GM06990 (cell line): ENCODE results near the gene TLR10.

Experiments used
- DNase-seq: peaks from one replicate; pipeline ENCODE4 v3.0.0-alpha.2; 2011; ENCODE audit not compliant: insufficient read length; ENCODE audit errors: extremely low read depth
- H3K27me3 ChIP-seq: replicated peaks from 2 replicates; pipeline ENCODE4 v1.6.0; 2011; ENCODE audit warnings: low read length; ENCODE audit not compliant: control insufficient read depth, insufficient read depth
- H3K36me3 ChIP-seq: 2 replicates; pipeline ENCODE4 v1.5.1; 2011; ENCODE audit warnings: low read length; ENCODE audit not compliant: control insufficient read depth, insufficient read depth
- H3K4me3 ChIP-seq: replicated peaks from 2 replicates; pipeline ENCODE4 v1.5.1; 2011; ENCODE audit warnings: low read depth, mild to moderate bottlenecking, control low read depth, low read length
- CTCF ChIP-seq: IDR thresholded peaks from 2 replicates; pipeline ENCODE4 v1.5.1; 2011; ENCODE audit warnings: low read length, control low read depth, mild to moderate bottlenecking, inconsistent platforms; ENCODE audit not compliant: insufficient read depth, poor library complexity, severe bottlenecking

TLR10 gene

GRCh38 chr4:38749336-38749735 lies 33.5 kb downstream of the TLR10 start:
- no peak for TF ChIP-seq CTCF
- no peaks in the 10 kb centered on the region for H3K36me3 ChIP-seq

DNA sequence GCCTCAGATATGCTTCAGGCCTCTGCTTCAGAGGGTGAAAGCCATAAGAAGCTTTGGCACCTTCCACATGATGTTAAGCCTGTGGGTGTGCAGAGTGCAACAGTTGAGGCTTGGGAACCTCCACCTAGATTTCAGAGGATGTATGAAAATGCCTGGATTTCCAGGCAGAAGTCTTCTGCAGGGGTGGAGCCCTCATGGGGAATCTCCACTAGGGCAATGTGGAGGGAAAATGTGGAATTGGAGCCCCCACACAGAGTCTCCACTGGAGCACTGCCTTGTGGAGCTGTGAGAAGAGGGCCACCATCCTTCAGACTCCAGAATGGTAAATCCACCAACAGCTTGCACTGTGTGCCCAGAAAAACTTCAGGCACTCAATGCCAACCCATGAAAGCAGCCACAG lies 35.2 kb downstream of the TLR10 start:
- no peak for DNase-seq
- Histone ChIP-seq H3K4me3 (no peak overlapping the region), H3K36me3 (no peaks in the 10 kb centered on the region), H3K27me3 (no peaks in the 10 kb centered on the region)
- no peak for TF ChIP-seq CTCF

More at GRCh38 chr4:38749336-38749735, 33.5 kb downstream of the TLR10 start:
- Histone ChIP-seq H3K27me3 (no peaks in the 10 kb centered on the region), H3K4me3 (no peak overlapping the region)
- no peak for DNase-seq

DNA sequence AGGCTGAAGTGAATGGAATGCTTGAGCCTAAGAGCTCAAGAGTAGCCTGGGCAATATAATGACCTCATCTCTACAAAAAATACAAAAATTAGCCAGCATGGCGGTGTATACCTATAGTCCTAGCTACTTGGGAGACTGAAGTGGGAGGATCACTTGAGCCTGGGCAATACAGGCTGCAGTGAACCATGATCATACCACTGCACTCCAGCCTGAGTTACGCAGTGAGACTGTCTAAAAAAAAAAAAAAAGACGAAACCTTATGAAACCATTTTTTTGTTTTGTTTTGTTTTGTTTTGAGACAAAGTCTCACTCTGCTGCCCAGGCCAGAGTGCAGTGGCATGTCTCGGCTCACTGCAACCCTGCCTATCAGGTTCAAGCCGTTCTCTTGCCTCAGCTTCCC lies 36.9 kb downstream of the TLR10 start:
- no peaks in the 10 kb centered on the region for H3K27me3 ChIP-seq
- no peak for DNase-seq
- H3K36me3 ChIP-seq = no peaks in the 10 kb centered on the region
- no peak for TF ChIP-seq CTCF
- no peak overlapping the region for H3K4me3 ChIP-seq

DNA sequence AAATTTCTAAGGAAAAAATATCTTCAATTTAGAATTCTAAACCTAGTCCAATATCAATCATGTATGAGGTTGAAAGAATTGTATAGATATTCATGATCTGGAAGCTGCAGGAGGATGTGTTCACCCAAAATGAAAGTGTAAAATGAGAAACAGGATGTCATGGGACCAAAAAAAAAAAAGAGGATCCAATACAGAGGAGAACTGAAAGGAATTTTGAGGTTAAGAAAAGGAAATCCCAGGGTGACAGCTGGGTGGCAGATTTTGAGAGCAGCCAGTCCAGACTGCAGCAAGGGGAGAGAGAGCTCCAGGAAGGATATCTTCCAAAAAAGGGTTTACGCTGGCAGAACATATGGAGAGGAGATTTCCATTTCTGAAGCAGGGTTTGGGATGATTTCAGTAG lies 38.9 kb downstream of the TLR10 start:
- TF ChIP-seq CTCF = no peak
- Histone ChIP-seq H3K4me3 (no peak overlapping the region), H3K36me3 (no peaks in the 10 kb centered on the region), H3K27me3 (no peaks in the 10 kb centered on the region)
- DNase-seq = no peak

- DNase-seq = no peak
- no peaks in the 10 kb centered on the region for H3K36me3 ChIP-seq
- TF ChIP-seq CTCF = no peak
- no peak overlapping the region for H3K4me3 ChIP-seq
- H3K27me3 ChIP-seq = no peaks in the 10 kb centered on the region
Measured at GRCh38 chr4:38740303-38740702, 42.5 kb downstream of the TLR10 start.
